ENCODE measurements around the gene CLEC16A. TPM values are rescaled to one million over a fixed set of nuclear protein-coding genes. Genes with fewer than 3 reads are reported as not detected.

CLEC16A gene
- total and polyA plus RNA-seq, 9 of the 15 experiments (the other 6 are each of a cell fraction or from before 2014, with no cell fraction given), result 1.00 to 22.3 (median 10.0) TPM

GRCh38 chr16:11151156-11151884 is 207.0 kb downstream of the CLEC16A start (continued):
- TF ChIP-seq DDX20 (tag; IDR thresholded peaks at IDR 0.05; ENCODE audit: low read depth), result no peak
- TF ChIP-seq MEIS2 (IDR thresholded peaks at IDR 0.05; ENCODE audit: partially characterized antibody), result peak; percentile 8

GRCh38 chr16:11151885-11152629 is 207.7 kb downstream of the CLEC16A start:
- Histone ChIP-seq H3K9me1 (ENCODE audit: control insufficient read depth, insufficient read depth, low read length) (peaks cover 4% of the 10 kb centered on the region), H3K4me3 (no peak overlapping the region), H4K20me1 (replicated peaks; ENCODE audit: control insufficient read depth, insufficient read depth, low read length) (peaks cover 3% of the 10 kb centered on the region; the same call in 1 of the 2 replicates), H3K36me3 (ENCODE audit: control insufficient read depth, insufficient read depth, low read length) (no peaks in the 10 kb centered on the region; the same call in 2 of the 3 replicates), H3K9me3 (replicated peaks; ENCODE audit: control insufficient read depth, insufficient read depth, low read depth, low read length) (no peaks in the 10 kb centered on the region), H3K27ac (ENCODE audit: extremely low read depth, low read depth, low read length) (no peak overlapping the region), H3K79me2 (ENCODE audit: control insufficient read depth, insufficient read depth, low read length) (no peaks in the 10 kb centered on the region), H2AFZ (ENCODE audit: low read depth, low read length) (no peak overlapping the region), H3K9ac (ENCODE audit: insufficient read depth in 1 of 2, low read depth in 2 of 2, low read length in 2 of 2) (no peak overlapping the region), H3K4me1 (replicated peaks in 1 of 2; ENCODE audit: control insufficient read depth in 2 of 2, insufficient read depth in 2 of 2, low read length in 2 of 2) (peaks cover 37 to 39% of the 10 kb centered on the region in 2 experiments), H3K27me3 (ENCODE audit: control insufficient read depth in 2 of 2, insufficient read depth in 2 of 2, low read length in 2 of 2) (no peaks in the 10 kb centered on the region), H3K4me2 (ENCODE audit: insufficient read depth, low read length) (peak overlapping the region; percentile 28; the same call in 1 of the 2 replicates)
- BruUV-seq (replicated peaks), result no TSS peak
- POLR2A ChIA-PET, result interaction anchor here (0.5 to 1.2 kb wide), 4 partner anchors 12 to 28 kb away, joined by 3 to 5 read pairs (median 4); no protein-coding TSS in a partner anchor
- DNase-seq (ENCODE audit: extremely low read depth in 1 of 4, low spot score in 3 of 4), result peak in 2 of 4 experiments; percentile 42 to 63
- CTCF ChIA-PET (ENCODE audit: low intra/inter-chr PET ratio), result no interaction called here
- intact Hi-C loops (cut with micrococcal nuclease) (loop anchor here (5.0 kb wide), 1 partner anchor 45 kb away; no protein-coding TSS in a partner anchor), in situ Hi-C loops (cut with MboI) (no loop called here)
- peak; percentile 26; the same call in 2 of the 3 replicates for ATAC-seq
- WGBS (ENCODE audit: insufficient coverage, low coverage, missing lambda C conversion rate), result 38% methylated on average over 11 of the region's 12 CpGs
- no peak for FAIRE-seq
- TF ChIP-seq TAL1 (IDR thresholded peaks at IDR 0.05), result peak; percentile 83
- peak; percentile 91 for TF ChIP-seq CBFA2T2 (conservative IDR thresholded peaks at IDR 0.05)
- peak; percentile 56 to 93 for TF ChIP-seq FOXA3 (CRISPR knock-in tag; conservative IDR thresholded peaks at IDR 0.05 in 1 of 2, IDR thresholded peaks at IDR 0.05 in 1 of 2)
- TF ChIP-seq YBX1 (IDR thresholded peaks at IDR 0.05), result no peak
- TF ChIP-seq, protein P1, sequence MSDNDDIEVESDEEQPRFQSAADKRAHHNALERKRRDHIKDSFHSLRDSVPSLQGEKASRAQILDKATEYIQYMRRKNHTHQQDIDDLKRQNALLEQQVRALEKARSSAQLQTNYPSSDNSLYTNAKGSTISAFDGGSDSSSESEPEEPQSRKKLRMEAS (CRISPR knock-in tag; IDR thresholded peaks at IDR 0.05), result peak; percentile 30; the same call in 1 of the 2 replicates
- peak; percentile 84 for TF ChIP-seq GATA2 (CRISPR knock-in tag; IDR thresholded peaks at IDR 0.05)
- no peak for TF ChIP-seq JUND (IDR thresholded peaks at IDR 0.05; ENCODE audit: borderline replicate concordance, low read depth, low read length)
- TF ChIP-seq JUND (tag; IDR thresholded peaks at IDR 0.05; ENCODE audit: borderline replicate concordance, low read depth, low read length), result peak; percentile 14; the same call in 1 of the 3 replicates
- no peak for TF ChIP-seq NFRKB (IDR thresholded peaks at IDR 0.05; ENCODE audit: low read depth)
- no peak for TF ChIP-seq HNRNPH1 (optimal IDR thresholded peaks at IDR 0.05; ENCODE audit: low read depth, low read length)
- peak; percentile 92 for TF ChIP-seq CBFA2T3 (IDR thresholded peaks at IDR 0.05)
- no peak for TF ChIP-seq ZNF316 (IDR thresholded peaks at IDR 0.05)
- TF ChIP-seq DMBX1 (CRISPR knock-in tag; IDR thresholded peaks at IDR 0.05; ENCODE audit: borderline replicate concordance), result peak; percentile 50; the same call in 1 of the 2 replicates
- TF ChIP-seq, protein P2, sequence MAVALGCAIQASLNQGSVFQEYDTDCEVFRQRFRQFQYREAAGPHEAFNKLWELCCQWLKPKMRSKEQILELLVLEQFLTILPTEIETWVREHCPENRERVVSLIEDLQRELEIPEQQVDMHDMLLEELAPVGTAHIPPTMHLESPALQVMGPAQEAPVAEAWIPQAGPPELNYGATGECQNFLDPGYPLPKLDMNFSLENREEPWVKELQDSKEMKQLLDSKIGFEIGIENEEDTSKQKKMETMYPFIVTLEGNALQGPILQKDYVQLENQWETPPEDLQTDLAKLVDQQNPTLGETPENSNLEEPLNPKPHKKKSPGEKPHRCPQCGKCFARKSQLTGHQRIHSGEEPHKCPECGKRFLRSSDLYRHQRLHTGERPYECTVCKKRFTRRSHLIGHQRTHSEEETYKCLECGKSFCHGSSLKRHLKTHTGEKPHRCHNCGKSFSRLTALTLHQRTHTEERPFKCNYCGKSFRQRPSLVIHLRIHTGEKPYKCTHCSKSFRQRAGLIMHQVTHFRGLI (CRISPR knock-in tag; IDR thresholded peaks at IDR 0.05), result no peak
- TF ChIP-seq ERF (CRISPR knock-in tag; IDR thresholded peaks at IDR 0.05), result no peak
- peak; percentile 67 for TF ChIP-seq MTA2 (IDR thresholded peaks at IDR 0.05; ENCODE audit: low read depth)
- TF ChIP-seq ARID1B (IDR thresholded peaks at IDR 0.05), result peak; percentile 72
- TF ChIP-seq POLR2AphosphoS5 (IDR thresholded peaks at IDR 0.05; ENCODE audit: control insufficient read depth, insufficient read depth, low read depth, low read length), result peak; percentile 56; the same call in 1 of the 2 replicates

Measured in K562 (cell line).